ENCODE measurements around the gene CA5A. TPM values are rescaled to one million over a fixed set of nuclear protein-coding genes. Genes with fewer than 3 reads are reported as not detected.

Gene CA5A
- total and polyA plus RNA-seq, 2 experiments from 2014 or later: not detected

GRCh38 chr16:87974178-87974577 is 37.8 kb upstream of the CA5A start:
- ATAC-seq: no peak
- 0 out of 2 replicates have a peak, but pooled peaks cover 3% of the 10 kb centered on the region for H3F3A ChIP-seq (replicated peaks; ENCODE audit: low read depth)
- H3K4me3 ChIP-seq: no peak overlapping the region
- H3K27me3 ChIP-seq (ENCODE audit: insufficient read depth): no peaks in the 10 kb centered on the region
- H4K20me1 ChIP-seq (replicated peaks; ENCODE audit: insufficient read depth): peaks cover 6% of the 10 kb centered on the region; the same call in 1 of the 2 replicates
- H3K4me1 Mint-ChIP-seq: no peaks in the 10 kb centered on the region; the same call in 2 of the 3 replicates
- peaks cover 68% of the 10 kb centered on the region for H3K79me2 ChIP-seq (replicated peaks; ENCODE audit: insufficient read depth)
- H3K4me3 Mint-ChIP-seq: no peak overlapping the region
- no peaks in the 10 kb centered on the region for H3K4me1 ChIP-seq (ENCODE audit: insufficient read depth)
- H2AFZ ChIP-seq: no peak overlapping the region
- DNase-seq (ENCODE audit: low spot score): no peak
- H3K36me3 ChIP-seq (ENCODE audit: insufficient read depth): no peaks in the 10 kb centered on the region
- peaks cover 39% of the 10 kb centered on the region for H3K36me3 Mint-ChIP-seq (ENCODE audit: low read depth)
- 0 out of 2 replicates have a peak overlapping the region, but pooled peaks have one; percentile 0 for H3K27ac Mint-ChIP-seq
- peaks cover under 1% of the 10 kb centered on the region for H3K27me3 Mint-ChIP-seq (ENCODE audit: insufficient read depth, low read depth, poor library complexity)
- no peaks in the 10 kb centered on the region for H3K9me2 ChIP-seq (ENCODE audit: insufficient read depth)
- H3K9me3 Mint-ChIP-seq: peaks cover 23% of the 10 kb centered on the region
- H3K27ac ChIP-seq (ENCODE audit: low read depth): no peak overlapping the region
- TF ChIP-seq CREB1 (CRISPR knock-in tag; IDR thresholded peaks at IDR 0.05; ENCODE audit: low read depth) (no peak), CTCF (conservative IDR thresholded peaks at IDR 0.05; ENCODE audit: low read depth in 2 of 2) (no peak)
- no peak overlapping the region for H3K4me2 ChIP-seq

GRCh38 chr16:87973717-87974116 is 37.4 kb upstream of the CA5A start:
- no peak overlapping the region for H3K4me2 ChIP-seq
- H3K27ac ChIP-seq (ENCODE audit: low read depth): no peak overlapping the region
- Mint-ChIP-seq H3K4me1 (no peaks in the 10 kb centered on the region; the same call in 2 of the 3 replicates), H3K27me3 (ENCODE audit: insufficient read depth, low read depth, poor library complexity) (no peaks in the 10 kb centered on the region), H3K36me3 (ENCODE audit: low read depth) (peaks cover 39% of the 10 kb centered on the region), H3K27ac (0 out of 2 replicates have a peak overlapping the region, but pooled peaks have one; percentile 24), H3K9me3 (peaks cover 23% of the 10 kb centered on the region), H3K4me3 (no peak overlapping the region)
- H3K4me3 ChIP-seq: no peak overlapping the region
- DNase-seq (ENCODE audit: low spot score): no peak
- peaks cover 6% of the 10 kb centered on the region; the same call in 1 of the 2 replicates for H4K20me1 ChIP-seq (replicated peaks; ENCODE audit: insufficient read depth)
- H3K9me2 ChIP-seq (ENCODE audit: insufficient read depth): no peaks in the 10 kb centered on the region
- ATAC-seq: no peak
- peaks cover 73% of the 10 kb centered on the region for H3K79me2 ChIP-seq (replicated peaks; ENCODE audit: insufficient read depth)
- no peaks in the 10 kb centered on the region for H3K27me3 ChIP-seq (ENCODE audit: insufficient read depth)
- no peak overlapping the region for H2AFZ ChIP-seq
- no peaks in the 10 kb centered on the region for H3K36me3 ChIP-seq (ENCODE audit: insufficient read depth)
- H3K4me1 ChIP-seq (ENCODE audit: insufficient read depth): no peaks in the 10 kb centered on the region
- H3F3A ChIP-seq (replicated peaks; ENCODE audit: low read depth): 0 out of 2 replicates have a peak, but pooled peaks cover 3% of the 10 kb centered on the region
- TF ChIP-seq NANOG (IDR thresholded peaks at IDR 0.05; ENCODE audit: borderline replicate concordance) (no peak), ZNF462 (CRISPR knock-in tag; IDR thresholded peaks at IDR 0.05) (no peak), ZNF114 (CRISPR knock-in tag; IDR thresholded peaks at IDR 0.05) (no peak), EZH2phosphoT487 (IDR thresholded peaks at IDR 0.05; ENCODE audit: unreplicated experiment) (no peak), STAT1 (IDR thresholded peaks at IDR 0.05; ENCODE audit: unreplicated experiment) (no peak), JUNB (IDR thresholded peaks at IDR 0.05; ENCODE audit: unreplicated experiment) (no peak), POLR2AphosphoS5 (IDR thresholded peaks at IDR 0.05; ENCODE audit: low read depth) (no peak), ETS1 (IDR thresholded peaks at IDR 0.05) (no peak)

All from GM23338 (cell line).